C4-2B (cell line): ENCODE data around the gene GPR15.

ENCODE experiments used
- H3K27ac ChIP-seq: fragments of 450-650 bp; 2 replicates; pipeline ENCODE4 v1.5.1; 2017
- ZFX ChIP-seq: fragments of 450-650 bp; IDR thresholded peaks from 2 replicates; pipeline ENCODE4 v1.6.1; 2017
- TF ChIP-seq, protein P1 (sequence below): fragments of 450-650 bp; conservative IDR thresholded peaks from 2 replicates; pipeline ENCODE4 v1.5.1; 2017; ENCODE audit warnings: mild to moderate bottlenecking

GPR15 gene

DNA sequence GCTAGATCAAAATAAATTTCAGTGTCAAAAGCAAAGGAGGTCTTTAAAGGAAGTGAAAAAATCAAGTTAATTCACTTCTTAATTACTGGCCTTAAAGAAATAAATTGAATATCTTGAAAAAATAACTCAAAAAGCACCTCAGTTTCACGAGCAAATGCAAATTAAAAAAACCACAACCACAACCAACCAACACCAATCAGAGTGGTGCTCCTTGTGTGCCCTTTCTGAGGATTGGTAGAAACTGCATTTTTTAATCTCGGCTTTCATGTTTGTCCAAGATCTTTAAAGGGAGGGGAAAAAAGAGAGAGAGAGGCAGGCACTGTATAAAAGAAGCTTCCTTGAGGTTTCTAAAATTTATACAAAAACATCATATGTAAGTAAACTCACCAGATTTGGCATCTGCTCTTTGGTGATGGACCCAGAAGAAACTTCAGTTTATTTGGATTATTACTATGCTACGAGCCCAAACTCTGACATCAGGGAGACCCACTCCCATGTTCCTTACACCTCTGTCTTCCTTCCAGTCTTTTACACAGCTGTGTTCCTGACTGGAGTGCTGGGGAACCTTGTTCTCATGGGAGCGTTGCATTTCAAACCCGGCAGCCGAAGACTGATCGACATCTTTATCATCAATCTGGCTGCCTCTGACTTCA lies at the start of gene GPR15:
TSS of gene GPR15 (plus strand) at position 357 of the 653 bp plus-strand sequence. CDS start at position 413, 56 bp downstream.
- TF ChIP-seq ZFX, result no peak
- TF ChIP-seq, protein P1, sequence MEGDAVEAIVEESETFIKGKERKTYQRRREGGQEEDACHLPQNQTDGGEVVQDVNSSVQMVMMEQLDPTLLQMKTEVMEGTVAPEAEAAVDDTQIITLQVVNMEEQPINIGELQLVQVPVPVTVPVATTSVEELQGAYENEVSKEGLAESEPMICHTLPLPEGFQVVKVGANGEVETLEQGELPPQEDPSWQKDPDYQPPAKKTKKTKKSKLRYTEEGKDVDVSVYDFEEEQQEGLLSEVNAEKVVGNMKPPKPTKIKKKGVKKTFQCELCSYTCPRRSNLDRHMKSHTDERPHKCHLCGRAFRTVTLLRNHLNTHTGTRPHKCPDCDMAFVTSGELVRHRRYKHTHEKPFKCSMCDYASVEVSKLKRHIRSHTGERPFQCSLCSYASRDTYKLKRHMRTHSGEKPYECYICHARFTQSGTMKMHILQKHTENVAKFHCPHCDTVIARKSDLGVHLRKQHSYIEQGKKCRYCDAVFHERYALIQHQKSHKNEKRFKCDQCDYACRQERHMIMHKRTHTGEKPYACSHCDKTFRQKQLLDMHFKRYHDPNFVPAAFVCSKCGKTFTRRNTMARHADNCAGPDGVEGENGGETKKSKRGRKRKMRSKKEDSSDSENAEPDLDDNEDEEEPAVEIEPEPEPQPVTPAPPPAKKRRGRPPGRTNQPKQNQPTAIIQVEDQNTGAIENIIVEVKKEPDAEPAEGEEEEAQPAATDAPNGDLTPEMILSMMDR, result no peak
- no peak within 1 kb of the TSS for H3K27ac ChIP-seq

DNA sequence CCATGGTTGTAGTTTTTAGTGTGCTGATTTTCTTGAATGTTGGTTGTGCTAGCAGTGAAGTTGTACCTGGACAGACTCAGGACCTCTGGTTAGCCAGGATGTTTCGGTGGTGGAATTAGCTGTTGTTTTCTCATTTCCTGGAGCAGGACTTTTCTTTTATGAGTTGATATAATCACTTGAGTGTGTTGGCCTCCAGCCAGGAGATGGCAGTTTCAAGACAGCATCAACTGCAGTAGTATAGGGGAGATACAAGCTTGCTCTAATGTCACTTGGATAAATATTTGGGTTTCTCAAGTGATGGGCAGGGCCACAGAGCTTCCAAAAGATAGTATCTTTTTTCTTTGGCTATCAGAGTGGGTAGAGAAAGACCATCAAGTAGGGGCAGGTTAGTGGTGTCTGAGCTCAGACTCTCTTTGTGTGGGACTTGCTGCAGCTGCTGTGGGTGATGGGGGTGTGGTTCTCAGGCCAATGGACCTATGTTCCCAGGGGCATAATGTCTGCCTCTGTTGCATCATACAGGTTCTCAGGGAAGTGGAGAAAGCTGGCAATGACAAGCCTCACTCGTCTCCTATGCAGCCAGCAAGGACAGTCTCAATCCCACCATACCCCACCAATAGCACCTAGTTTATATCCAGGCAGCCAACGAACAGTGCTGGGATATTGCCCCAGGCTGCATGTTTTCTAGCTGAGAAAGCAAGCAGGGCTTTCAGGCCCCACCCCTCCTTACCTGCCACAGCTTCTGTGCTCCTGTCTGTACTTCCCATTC lies 48.9 kb upstream of the GPR15 start:
- TF ChIP-seq ZFX, result no peak
- TF ChIP-seq, protein P1, result no peak
- no peak overlapping the region for H3K27ac ChIP-seq

DNA sequence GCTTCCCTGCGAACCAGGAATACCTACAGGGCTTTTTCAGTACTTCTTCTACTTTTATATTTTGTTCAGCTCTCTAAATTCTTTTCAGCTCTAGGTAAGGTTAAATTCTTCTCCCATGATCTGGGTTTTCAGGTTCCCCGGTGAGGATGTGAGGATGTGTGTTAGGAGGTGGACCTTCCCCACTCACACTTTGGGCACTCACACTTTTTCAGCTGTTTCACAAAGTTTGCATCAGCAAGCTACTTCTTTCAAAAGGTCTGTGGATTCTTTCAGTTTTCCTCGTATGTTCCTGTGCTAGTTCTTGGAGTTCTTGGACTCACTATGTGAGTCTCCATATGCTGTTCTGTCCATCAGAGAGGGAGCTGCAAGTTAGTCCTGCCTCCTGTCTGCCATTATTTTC lies 48.2 kb upstream of the GPR15 start:
- H3K27ac ChIP-seq, result no peak overlapping the region
- TF ChIP-seq ZFX, result no peak
- TF ChIP-seq, protein P1, result no peak

DNA sequence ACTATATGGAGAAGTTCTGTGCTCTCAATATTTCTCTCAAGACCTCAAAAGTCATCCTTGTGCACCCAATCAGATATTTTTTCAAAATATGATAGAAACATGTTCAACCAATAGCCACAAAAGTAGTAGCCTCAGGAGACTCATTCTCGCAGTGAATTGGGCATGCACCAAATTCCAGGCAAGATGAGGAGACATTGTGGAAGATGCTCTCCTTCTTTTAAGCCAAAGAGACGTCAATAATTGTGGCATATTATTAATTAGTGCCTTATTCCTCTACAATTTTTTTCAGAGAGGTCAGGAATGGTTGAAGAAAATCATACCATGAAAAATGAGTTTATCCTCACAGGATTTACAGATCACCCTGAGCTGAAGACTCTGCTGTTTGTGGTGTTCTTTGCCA lies 34.4 kb upstream of the GPR15 start, which contains the start of gene OR5K2:
TSS of gene OR5K2 (plus strand) at position 301 of the 400 bp plus-strand sequence. CDS start at position 301, 0 bp downstream.
- no peak for TF ChIP-seq ZFX
- TF ChIP-seq, protein P1, result no peak

DNA sequence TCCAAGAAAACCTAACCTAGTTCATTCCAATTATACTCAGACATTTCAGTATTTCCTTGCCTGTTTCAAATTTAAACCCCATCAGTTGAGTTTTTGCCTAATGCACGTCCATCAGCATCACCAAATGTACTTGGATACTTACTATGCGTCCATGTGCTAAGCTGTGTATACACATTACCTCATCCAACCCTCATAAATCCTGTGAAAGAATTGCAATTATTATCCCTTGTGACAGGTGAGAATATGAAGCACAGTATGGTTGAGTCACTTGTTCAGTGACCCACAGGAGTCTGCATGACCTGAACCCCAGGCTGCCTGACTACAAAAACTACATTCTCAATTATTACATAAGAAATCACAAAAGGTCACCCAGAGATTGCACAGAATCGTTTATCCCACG lies 31.8 kb upstream of the GPR15 start:
- TF ChIP-seq ZFX, result no peak
- TF ChIP-seq, protein P1, result no peak

More for the DNA sequence above, 34.4 kb upstream of the GPR15 start, which contains the start of gene OR5K2:
- no peak within 1 kb of the TSS for H3K27ac ChIP-seq

DNA sequence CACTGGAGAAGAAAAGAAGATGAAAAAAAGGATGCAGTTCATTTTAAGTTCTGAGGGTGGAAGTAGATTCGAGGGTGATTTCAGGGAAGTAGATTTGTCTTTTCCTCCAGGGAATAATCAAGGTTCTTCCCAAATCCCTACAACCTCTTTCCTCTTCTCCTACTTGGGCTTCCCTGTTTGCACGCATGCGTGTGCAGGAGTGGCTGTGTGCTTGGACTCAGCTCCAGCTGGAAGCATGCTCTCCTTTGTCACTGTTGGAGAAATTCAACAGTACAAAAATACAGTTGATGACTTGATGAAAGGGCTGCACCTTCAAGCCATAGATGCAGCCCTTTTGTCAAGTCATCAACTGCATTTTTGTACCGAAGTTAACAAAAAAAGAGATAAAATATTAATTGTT lies 30.5 kb upstream of the GPR15 start:
- no peak for TF ChIP-seq ZFX
- TF ChIP-seq, protein P1, result no peak
- H3K27ac ChIP-seq, result no peak overlapping the region

More for the DNA sequence above, 31.8 kb upstream of the GPR15 start:
- no peak overlapping the region for H3K27ac ChIP-seq
